Measurements from ENCODE around the gene PTBP3.

Gene PTBP3

DNA sequence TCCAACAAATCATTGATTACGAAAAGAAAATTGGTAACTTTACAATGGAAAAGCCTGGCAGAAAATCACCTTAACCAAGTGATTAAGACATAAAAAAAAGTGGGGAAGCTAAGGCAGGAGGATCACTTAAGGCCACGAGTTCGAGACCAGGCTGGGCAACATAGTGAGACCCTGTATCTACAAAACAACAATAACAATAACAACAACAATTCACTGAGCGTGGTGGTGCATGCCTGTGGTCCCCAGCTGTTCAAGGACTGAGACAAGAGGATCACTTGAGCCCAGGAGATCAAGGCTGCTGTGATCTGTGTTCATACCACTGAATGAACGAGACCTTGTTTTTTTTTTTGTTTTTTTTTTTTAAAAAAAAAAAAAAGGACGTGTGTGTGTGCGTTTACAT lies 21.3 kb downstream of the PTBP3 start:
- no peak overlapping the region for H3K27ac ChIP-seq (ENCODE audit: low read length)
- H3F3A ChIP-seq (ENCODE audit: insufficient read depth, low read length) = no peaks in the 10 kb centered on the region
- H3K79me2 ChIP-seq (ENCODE audit: low read length) = peaks cover 87% of the 10 kb centered on the region
- no peak overlapping the region for H3K9ac ChIP-seq (ENCODE audit: low read length)
- H3K36me3 ChIP-seq (replicated peaks; ENCODE audit: insufficient read depth, low read length) = no peaks in the 10 kb centered on the region
- no peaks in the 10 kb centered on the region for H3K4me1 ChIP-seq (ENCODE audit: low read length)
- no peaks in the 10 kb centered on the region for H3K9me2 ChIP-seq (replicated peaks; ENCODE audit: insufficient read depth, low read length)
- no peak overlapping the region for H3K4me2 ChIP-seq (ENCODE audit: low read depth, low read length)
- TF ChIP-seq EZH2phosphoT487 (IDR thresholded peaks at IDR 0.05; ENCODE audit: low read length) (no peak), EZH2 (optimal IDR thresholded peaks at IDR 0.05; ENCODE audit: low read depth, low read length) (no peak)
- H3K4me3 ChIP-seq (ENCODE audit: low read length) = no peak overlapping the region
- no peaks in the 10 kb centered on the region for H3K9me3 ChIP-seq (replicated peaks; ENCODE audit: insufficient read depth, low read length)
- H3K27me3 ChIP-seq (replicated peaks; ENCODE audit: insufficient read depth, low read length) = no peaks in the 10 kb centered on the region
- no peak for DNase-seq
- H4K20me1 ChIP-seq (ENCODE audit: insufficient read depth, low read length) = peaks cover 14% of the 10 kb centered on the region
- H2AFZ ChIP-seq (ENCODE audit: low read length) = no peak overlapping the region

DNA sequence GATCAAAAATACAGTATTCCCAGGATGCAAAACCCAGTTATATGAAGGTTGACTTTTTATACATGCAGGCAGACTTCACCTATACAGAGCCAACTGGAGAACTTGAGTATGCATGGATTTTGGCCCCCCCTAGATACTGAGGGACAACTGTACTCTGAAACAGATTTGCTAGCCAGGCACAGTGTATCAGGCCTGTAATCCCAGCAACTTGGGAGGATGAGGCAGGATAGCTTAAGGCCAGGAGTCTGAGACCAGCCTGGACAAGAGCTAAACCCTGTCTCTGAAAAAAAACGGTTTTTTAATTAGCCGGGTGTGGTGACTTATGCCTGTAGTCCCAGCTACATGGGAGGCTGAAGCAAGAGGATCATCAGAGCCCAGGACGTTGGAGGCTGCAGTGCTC lies 21.9 kb downstream of the PTBP3 start:
- Histone ChIP-seq H3K27me3 (replicated peaks; ENCODE audit: insufficient read depth, low read length) (no peaks in the 10 kb centered on the region), H3K27ac (ENCODE audit: low read length) (no peak overlapping the region), H3K4me2 (ENCODE audit: low read depth, low read length) (no peak overlapping the region), H3K36me3 (replicated peaks; ENCODE audit: insufficient read depth, low read length) (no peaks in the 10 kb centered on the region), H3K9me3 (replicated peaks; ENCODE audit: insufficient read depth, low read length) (no peaks in the 10 kb centered on the region), H3F3A (ENCODE audit: insufficient read depth, low read length) (no peaks in the 10 kb centered on the region), H3K9ac (ENCODE audit: low read length) (no peak overlapping the region), H2AFZ (ENCODE audit: low read length) (no peak overlapping the region), H4K20me1 (ENCODE audit: insufficient read depth, low read length) (peaks cover 14% of the 10 kb centered on the region), H3K4me1 (ENCODE audit: low read length) (no peaks in the 10 kb centered on the region), H3K79me2 (ENCODE audit: low read length) (peaks cover 81% of the 10 kb centered on the region), H3K9me2 (replicated peaks; ENCODE audit: insufficient read depth, low read length) (no peaks in the 10 kb centered on the region), H3K4me3 (ENCODE audit: low read length) (no peak overlapping the region)
- no peak for DNase-seq
- TF ChIP-seq EZH2phosphoT487 (IDR thresholded peaks at IDR 0.05; ENCODE audit: low read length) (no peak), CTCF (IDR thresholded peaks at IDR 0.05; ENCODE audit: low read length) (no peak), EZH2 (optimal IDR thresholded peaks at IDR 0.05; ENCODE audit: low read depth, low read length) (no peak)

- peaks cover 74% of the 10 kb centered on the region for H3K79me2 ChIP-seq (ENCODE audit: low read length)
- no peaks in the 10 kb centered on the region for H3K9me3 ChIP-seq (replicated peaks; ENCODE audit: insufficient read depth, low read length)
- peaks cover 14% of the 10 kb centered on the region for H4K20me1 ChIP-seq (ENCODE audit: insufficient read depth, low read length)
- H2AFZ ChIP-seq (ENCODE audit: low read length) = no peak overlapping the region
- no peaks in the 10 kb centered on the region for H3K36me3 ChIP-seq (replicated peaks; ENCODE audit: insufficient read depth, low read length)
- no peaks in the 10 kb centered on the region for H3F3A ChIP-seq (ENCODE audit: insufficient read depth, low read length)
- no peaks in the 10 kb centered on the region for H3K27me3 ChIP-seq (replicated peaks; ENCODE audit: insufficient read depth, low read length)
- H3K27ac ChIP-seq (ENCODE audit: low read length) = no peak overlapping the region
- TF ChIP-seq EZH2phosphoT487 (IDR thresholded peaks at IDR 0.05; ENCODE audit: low read length) (no peak), CTCF (IDR thresholded peaks at IDR 0.05; ENCODE audit: low read length) (no peak), EZH2 (optimal IDR thresholded peaks at IDR 0.05; ENCODE audit: low read depth, low read length) (no peak)
- no peak overlapping the region for H3K4me2 ChIP-seq (ENCODE audit: low read depth, low read length)
- H3K9me2 ChIP-seq (replicated peaks; ENCODE audit: insufficient read depth, low read length) = no peaks in the 10 kb centered on the region
- no peak overlapping the region for H3K9ac ChIP-seq (ENCODE audit: low read length)
- H3K4me3 ChIP-seq (ENCODE audit: low read length) = no peak overlapping the region
- DNase-seq = no peak
- no peaks in the 10 kb centered on the region for H3K4me1 ChIP-seq (ENCODE audit: low read length)
These were observed 22.6 kb downstream of the PTBP3 start for GRCh38 chr9:112310826-112311225.

GRCh38 chr9:112308588-112308987 lies 24.8 kb downstream of the PTBP3 start:
- Histone ChIP-seq H3K36me3 (replicated peaks; ENCODE audit: insufficient read depth, low read length) (no peaks in the 10 kb centered on the region), H3K9ac (ENCODE audit: low read length) (no peak overlapping the region), H3K9me3 (replicated peaks; ENCODE audit: insufficient read depth, low read length) (no peaks in the 10 kb centered on the region), H3K27me3 (replicated peaks; ENCODE audit: insufficient read depth, low read length) (no peaks in the 10 kb centered on the region), H3K27ac (ENCODE audit: low read length) (no peak overlapping the region), H3K4me2 (ENCODE audit: low read depth, low read length) (no peak overlapping the region), H2AFZ (ENCODE audit: low read length) (no peak overlapping the region), H3K4me1 (ENCODE audit: low read length) (no peaks in the 10 kb centered on the region), H3K79me2 (ENCODE audit: low read length) (peaks cover 59% of the 10 kb centered on the region), H4K20me1 (ENCODE audit: insufficient read depth, low read length) (peaks cover 14% of the 10 kb centered on the region), H3K4me3 (ENCODE audit: low read length) (no peak overlapping the region), H3F3A (ENCODE audit: insufficient read depth, low read length) (no peaks in the 10 kb centered on the region), H3K9me2 (replicated peaks; ENCODE audit: insufficient read depth, low read length) (no peaks in the 10 kb centered on the region)
- no peak for DNase-seq
- no peak for TF ChIP-seq EZH2phosphoT487 (IDR thresholded peaks at IDR 0.05; ENCODE audit: low read length)

Measured in MM.1S (cell line).